NCI-H187 treated with DMSO at 0.1 percent for 48 hours (cell line): ENCODE data around the gene LGR6.

Experiments
- DNase-seq: peaks from one replicate; lab custom pipeline; 2025; lab: John Stamatoyannopoulos, UW

Gene LGR6

GRCh38 chr1:202266061-202266765 is 72.6 kb downstream of the LGR6 start:
- DNase-seq, result no peak

- DNase-seq, result no peak
Observed at GRCh38 chr1:202268032-202268431, 74.4 kb downstream of the LGR6 start.

GRCh38 chr1:202268817-202269216 is 75.2 kb downstream of the LGR6 start:
- DNase-seq, result no peak

GRCh38 chr1:202270871-202271326 is 77.3 kb downstream of the LGR6 start:
- peak; percentile 88 for DNase-seq

GRCh38 chr1:202272103-202272845 is 78.7 kb downstream of the LGR6 start:
- DNase-seq, result no peak

GRCh38 chr1:202274611-202275010 is 81.0 kb downstream of the LGR6 start:
- DNase-seq, result no peak

- DNase-seq, result no peak
Observed at GRCh38 chr1:202275061-202275770, 81.6 kb downstream of the LGR6 start.

- DNase-seq, result no peak
Observed at GRCh38 chr1:202276081-202276715, 82.6 kb downstream of the LGR6 start.

GRCh38 chr1:202276920-202277319 is 83.3 kb downstream of the LGR6 start:
- DNase-seq, result no peak

GRCh38 chr1:202278751-202279150 is 85.2 kb downstream of the LGR6 start:
- DNase-seq, result no peak

GRCh38 chr1:202279806-202280205 is 86.2 kb downstream of the LGR6 start:
- DNase-seq, result no peak

GRCh38 chr1:202280595-202280994 is 87.0 kb downstream of the LGR6 start:
- DNase-seq, result no peak

GRCh38 chr1:202281316-202282024 is 87.9 kb downstream of the LGR6 start:
- DNase-seq, result no peak

GRCh38 chr1:202282025-202282371 is 88.4 kb downstream of the LGR6 start:
- no peak for DNase-seq

- no peak for DNase-seq
Observed at GRCh38 chr1:202282596-202283283, 89.1 kb downstream of the LGR6 start.

GRCh38 chr1:202283379-202283844 is 89.8 kb downstream of the LGR6 start:
- peak; percentile 99 for DNase-seq

GRCh38 chr1:202283991-202284390 is 90.4 kb downstream of the LGR6 start:
- DNase-seq, result no peak

GRCh38 chr1:202285908-202286307 is 92.3 kb downstream of the LGR6 start:
- DNase-seq, result no peak

- no peak for DNase-seq
Observed at GRCh38 chr1:202286622-202287097, 93.1 kb downstream of the LGR6 start.

GRCh38 chr1:202287196-202287595 is 93.6 kb downstream of the LGR6 start:
- DNase-seq, result no peak

- no peak for DNase-seq
Observed at GRCh38 chr1:202288177-202288576, 94.6 kb downstream of the LGR6 start.
